Thyroid gland (tissue), 4 donors: Measurements from ENCODE around the gene MAPK4.

Source experiments
- POLR2A ChIP-seq, 2 donors: fragments of 450-650 bp; IDR thresholded peaks; one replicate each; pipeline ENCODE4 v1.6.1; 2017; ENCODE audit warnings: antibody characterized with exemption in 2 of 2, mild to moderate bottlenecking in 2 of 2, moderate library complexity in 1 of 2
- TF ChIP-seq, protein P1 (sequence below), 6 experiments: fragments of 200-600 bp in 3 of 6; fragments of 450-650 bp in 3 of 6; sonication (generic) in 3 of 6; IDR thresholded peaks; one replicate each; pipeline ENCODE4 v1.5.1; 2016 to 2019; ENCODE audit warnings: antibody characterized with exemption in 6 of 6, mild to moderate bottlenecking in 2 of 6, inconsistent platforms in 1 of 6, moderate library complexity in 1 of 6

DNA sequence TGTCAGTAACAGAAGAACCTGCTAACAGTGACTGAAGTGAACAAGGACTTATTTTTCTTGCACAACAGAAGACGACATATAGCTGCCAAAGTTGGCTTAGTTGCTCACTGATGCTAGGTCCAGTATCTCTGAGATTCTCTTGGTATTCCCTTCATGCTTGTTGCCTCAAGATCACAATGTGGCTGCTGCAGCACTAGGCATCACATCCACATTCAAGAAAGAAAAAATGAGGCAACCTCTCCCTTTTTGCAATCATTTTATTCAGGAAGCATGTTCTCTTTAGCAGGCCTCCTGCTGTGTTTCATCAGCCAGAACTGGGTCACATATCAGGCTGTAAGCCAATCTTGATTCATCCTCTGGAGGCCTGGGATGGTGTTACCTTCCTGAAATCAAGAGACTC, 11.7 kb upstream of the MAPK4 start:
- TF ChIP-seq, protein P1, sequence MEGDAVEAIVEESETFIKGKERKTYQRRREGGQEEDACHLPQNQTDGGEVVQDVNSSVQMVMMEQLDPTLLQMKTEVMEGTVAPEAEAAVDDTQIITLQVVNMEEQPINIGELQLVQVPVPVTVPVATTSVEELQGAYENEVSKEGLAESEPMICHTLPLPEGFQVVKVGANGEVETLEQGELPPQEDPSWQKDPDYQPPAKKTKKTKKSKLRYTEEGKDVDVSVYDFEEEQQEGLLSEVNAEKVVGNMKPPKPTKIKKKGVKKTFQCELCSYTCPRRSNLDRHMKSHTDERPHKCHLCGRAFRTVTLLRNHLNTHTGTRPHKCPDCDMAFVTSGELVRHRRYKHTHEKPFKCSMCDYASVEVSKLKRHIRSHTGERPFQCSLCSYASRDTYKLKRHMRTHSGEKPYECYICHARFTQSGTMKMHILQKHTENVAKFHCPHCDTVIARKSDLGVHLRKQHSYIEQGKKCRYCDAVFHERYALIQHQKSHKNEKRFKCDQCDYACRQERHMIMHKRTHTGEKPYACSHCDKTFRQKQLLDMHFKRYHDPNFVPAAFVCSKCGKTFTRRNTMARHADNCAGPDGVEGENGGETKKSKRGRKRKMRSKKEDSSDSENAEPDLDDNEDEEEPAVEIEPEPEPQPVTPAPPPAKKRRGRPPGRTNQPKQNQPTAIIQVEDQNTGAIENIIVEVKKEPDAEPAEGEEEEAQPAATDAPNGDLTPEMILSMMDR (IDR thresholded peaks at IDR 0.05) = no peak
- no peak for TF ChIP-seq POLR2A (IDR thresholded peaks at IDR 0.05)
